H1 (cell line): ENCODE measurements around the gene CAP2. TPM values are rescaled to one million over a fixed set of nuclear protein-coding genes. Genes with fewer than 3 reads are reported as not detected.

Source experiments
- CTCF ChIA-PET: fragments of 300-600 bp; sonication (Branson Sonifier 250); formaldehyde crosslinking; loops from one replicate; lab custom pipeline; 2021; ENCODE audit not compliant: partially characterized antibody; lab: Charles Lee
- POLR2A ChIA-PET: fragments of 300-600 bp; sonication (Branson Sonifier 250); formaldehyde crosslinking; loops from one replicate; lab custom pipeline; 2021; ENCODE audit warnings: inconsistent platforms; ENCODE audit not compliant: partially characterized antibody; lab: Charles Lee
- DNase-seq, 2 experiments: peaks; one replicate each; pipeline versions ENCODE4 v3.0.0 to v3.0.0-alpha.2; 2010 to 2022; ENCODE audit warnings: low spot score in 2 of 2, low read depth in 1 of 2, mixed read lengths in 1 of 2
- FAIRE-seq: peaks from 2 replicates; lab custom pipeline; 2011; peaks lifted over from hg19 to GRCh38; lab: Jason Lieb, UNC
- H2AFZ ChIP-seq: 2 replicates; pipeline ENCODE4 v1.8.1; 2012; ENCODE audit warnings: low read length, inconsistent platforms
- H2AK5ac ChIP-seq: 2 replicates; pipeline ENCODE4 v1.6.1; 2013; ENCODE audit warnings: low read depth, low read length
- H2BK120ac ChIP-seq: replicated peaks from 2 replicates; pipeline ENCODE3; 2013; ENCODE audit warnings: low read depth, low read length, inconsistent platforms
- H2BK12ac ChIP-seq: 2 replicates; pipeline ENCODE4 v1.6.1; 2013; ENCODE audit warnings: low read depth, low read length
- H2BK15ac ChIP-seq: 2 replicates; pipeline ENCODE4 v1.6.1; 2013; ENCODE audit warnings: low read length
- H2BK20ac ChIP-seq: 2 replicates; pipeline ENCODE4 v1.6.1; 2013; ENCODE audit warnings: low read length
- H2BK5ac ChIP-seq: 2 replicates; pipeline ENCODE4 v1.6.1; 2013; ENCODE audit warnings: low read depth, low read length
- H3K14ac ChIP-seq: 2 replicates; pipeline ENCODE4 v1.6.1; 2013; ENCODE audit warnings: inconsistent platforms; ENCODE audit not compliant: insufficient read length
- H3K18ac ChIP-seq: 2 replicates; pipeline ENCODE4 v1.6.1; 2013; ENCODE audit warnings: low read length; ENCODE audit errors: extremely low read depth
- H3K23ac ChIP-seq: 2 replicates; pipeline ENCODE4 v1.6.1; 2013; ENCODE audit warnings: inconsistent platforms; ENCODE audit not compliant: insufficient read length
- H3K23me2 ChIP-seq: 2 replicates; pipeline ENCODE4 v1.6.1; 2013; ENCODE audit warnings: low read depth, low read length
- H3K27ac ChIP-seq: 2 replicates; pipeline ENCODE4 v1.6.1; 2011; ENCODE audit warnings: low read depth, low read length, inconsistent platforms
- H3K27me3 ChIP-seq, 4 experiments: replicated peaks in 1 of 4; 1 replicate in 1 of 4; 2 replicates in 3 of 4; pipeline versions ENCODE4 v1.6.1 to v1.8.1; 2011 to 2013; ENCODE audit warnings: low read length in 3 of 4, mild to moderate bottlenecking in 3 of 4, inconsistent platforms in 2 of 4, mixed read lengths in 2 of 4, moderate library complexity in 1 of 4; ENCODE audit not compliant: control insufficient read depth in 3 of 4, insufficient read depth in 3 of 4; ENCODE audit errors: extremely low read depth in 1 of 4
- H3K36me3 ChIP-seq, 4 experiments: 2 replicates each; pipeline versions ENCODE4 v1.6.1 to v1.8.1; 2011 to 2013; ENCODE audit warnings: mild to moderate bottlenecking in 4 of 4, low read length in 3 of 4, moderate library complexity in 2 of 4, control low read depth in 1 of 4, inconsistent platforms in 1 of 4; ENCODE audit not compliant: insufficient read depth in 4 of 4, control insufficient read depth in 2 of 4
- H3K4ac ChIP-seq: replicated peaks from 2 replicates; pipeline ENCODE3; 2013; ENCODE audit warnings: low read length, low read depth, mixed read lengths, inconsistent platforms; ENCODE audit not compliant: insufficient read length
- H3K4me1 ChIP-seq, 4 experiments: replicated peaks in 1 of 4; 1 replicate in 1 of 4; 2 replicates in 3 of 4; pipeline versions ENCODE4 v1.6.1 to v1.8.1; 2011 to 2013; ENCODE audit warnings: low read length in 3 of 4, inconsistent platforms in 2 of 4, mixed read lengths in 1 of 4; ENCODE audit not compliant: insufficient read depth in 4 of 4, control insufficient read depth in 3 of 4
- H3K4me2 ChIP-seq, 2 experiments: 2 replicates each; pipeline versions ENCODE4 v1.6.1 to v1.8.1; 2011 to 2013; ENCODE audit warnings: low read depth in 2 of 2, low read length in 2 of 2, control low read depth in 1 of 2, inconsistent platforms in 1 of 2, mild to moderate bottlenecking in 1 of 2; ENCODE audit not compliant: insufficient read depth in 1 of 2
- H3K4me3 ChIP-seq, 4 experiments: fragments of 200-600, 300-600 bp in 1 of 4; sonication (generic), shearing (Covaris generic), sonication (Bioruptor Twin) in 1 of 4; 2 replicates each; pipeline versions ENCODE4 v1.5.1 to v1.8.1; 2011 to 2016; ENCODE audit warnings: low read length in 4 of 4, low read depth in 3 of 4, control low read depth in 2 of 4, inconsistent platforms in 2 of 4, mild to moderate bottlenecking in 2 of 4, mixed read lengths in 1 of 4, moderate library complexity in 1 of 4; ENCODE audit not compliant: insufficient read depth in 2 of 4; ENCODE audit errors: extremely low read depth in 1 of 4
- H3K56ac ChIP-seq: replicated peaks from 2 replicates; pipeline ENCODE3; 2013; ENCODE audit warnings: low read depth, mild to moderate bottlenecking, mixed read lengths, low read length, inconsistent platforms; ENCODE audit not compliant: insufficient read length
- H3K79me1 ChIP-seq: 2 replicates; pipeline ENCODE4 v1.6.1; 2013; ENCODE audit warnings: low read depth, low read length, control low read depth
- H3K79me2 ChIP-seq, 2 experiments: 2 replicates each; pipeline versions ENCODE4 v1.6.1 to v1.8.1; 2012 to 2013; ENCODE audit warnings: low read length in 2 of 2, mild to moderate bottlenecking in 2 of 2, inconsistent platforms in 1 of 2; ENCODE audit not compliant: insufficient read depth in 2 of 2, control insufficient read depth in 1 of 2
- H3K9ac ChIP-seq, 4 experiments: replicated peaks in 1 of 4; 1 replicate in 1 of 4; 2 replicates in 3 of 4; pipeline versions ENCODE4 v1.6.1 to v1.8.1; 2011 to 2013; ENCODE audit warnings: low read depth in 3 of 4, low read length in 3 of 4, control low read depth in 2 of 4, mild to moderate bottlenecking in 2 of 4, moderate library complexity in 2 of 4, inconsistent platforms in 1 of 4; ENCODE audit errors: extremely low read depth in 1 of 4
- H3K9me3 ChIP-seq, 2 experiments: 2 replicates each; pipeline versions ENCODE4 v1.6.1 to v1.8.1; 2012 to 2013; ENCODE audit warnings: mild to moderate bottlenecking in 2 of 2, moderate library complexity in 2 of 2, control low read depth in 1 of 2, inconsistent platforms in 1 of 2, low read depth in 1 of 2, low read length in 1 of 2, mixed read lengths in 1 of 2; ENCODE audit not compliant: insufficient read depth in 2 of 2
- H4K20me1 ChIP-seq, 2 experiments: replicated peaks in 1 of 2; 2 replicates each; pipeline versions ENCODE3 to v1.8.1; 2011 to 2013; ENCODE audit warnings: inconsistent platforms in 2 of 2, low read length in 2 of 2, mild to moderate bottlenecking in 1 of 2; ENCODE audit not compliant: insufficient read depth in 2 of 2, control insufficient read depth in 1 of 2
- H4K5ac ChIP-seq: 2 replicates; pipeline ENCODE4 v1.6.1; 2013; ENCODE audit warnings: low read length, low read depth, mixed read lengths, inconsistent platforms; ENCODE audit not compliant: insufficient read length
- H4K8ac ChIP-seq: 2 replicates; pipeline ENCODE4 v1.8.0; 2013; ENCODE audit warnings: mild to moderate bottlenecking, moderate library complexity, low read length, inconsistent platforms; ENCODE audit not compliant: insufficient read depth; ENCODE audit errors: extremely low read depth
- H4K91ac ChIP-seq: replicated peaks from 2 replicates; pipeline ENCODE3; 2013; ENCODE audit warnings: low read length, mixed read lengths, inconsistent platforms; ENCODE audit not compliant: insufficient read length
- BACH1 ChIP-seq: IDR thresholded peaks from 2 replicates; pipeline ENCODE4 v1.6.1; 2012; ENCODE audit warnings: low read length, improper control_type of control experiment
- CBX8 ChIP-seq: fragments of 300-800, 300-1000 bp; sonication (generic); IDR thresholded peaks from 2 replicates; pipeline ENCODE4 v1.7.1; 2016; ENCODE audit warnings: low read depth, low read length, borderline replicate concordance
- CHD1 ChIP-seq: IDR thresholded peaks from 2 replicates; pipeline ENCODE4 v1.6.1; 2012; ENCODE audit warnings: low read depth, low read length, improper control_type of control experiment
- CREB1 ChIP-seq: IDR thresholded peaks from 2 replicates; pipeline ENCODE4 v1.6.1; 2012; ENCODE audit warnings: inconsistent platforms
- KDM1A ChIP-seq: fragments of 200-600, 300-600 bp; sonication (generic); IDR thresholded peaks from 2 replicates; pipeline ENCODE4 v1.7.1; 2016; ENCODE audit warnings: mild to moderate bottlenecking, low read length, borderline replicate concordance
- KDM5A ChIP-seq: fragments of 200-600 bp; IDR thresholded peaks from 2 replicates; pipeline ENCODE4 v1.7.1; 2012; ENCODE audit warnings: mild to moderate bottlenecking, low read length, inconsistent platforms, mixed read lengths
- POLR2AphosphoS5 ChIP-seq: IDR thresholded peaks from 2 replicates; pipeline ENCODE4 v1.6.1; 2011; ENCODE audit warnings: low read depth, low read length
- POU5F1 ChIP-seq: IDR thresholded peaks from 2 replicates; pipeline ENCODE4 v1.6.1; 2011; ENCODE audit warnings: low read depth, mild to moderate bottlenecking, low read length, moderate library complexity
- SAP30 ChIP-seq: fragments of 300-600 bp; sonication (generic); IDR thresholded peaks from 2 replicates; pipeline ENCODE4 v1.7.1; 2012; ENCODE audit warnings: low read length, moderate library complexity, mild to moderate bottlenecking, inconsistent platforms; ENCODE audit not compliant: insufficient read depth, insufficient replicate concordance
- SIN3A ChIP-seq, 2 experiments: IDR thresholded peaks in 1 of 2; conservative IDR thresholded peaks in 1 of 2; 2 replicates each; pipeline ENCODE4 v1.6.1; 2011 to 2012; ENCODE audit warnings: low read length in 2 of 2, improper control_type of control experiment in 1 of 2, low read depth in 1 of 2, mild to moderate bottlenecking in 1 of 2
- WGBS, 2 experiments: shearing (Covaris generic) in 1 of 2; methylation state at CpG; one replicate each; pipeline versions ENCODE4 v1.1.6 to v1.1.7; 2013 to 2015; ENCODE audit warnings: low lambda C conversion rate in 2 of 2, mixed read lengths in 2 of 2, inconsistent platforms in 1 of 2, low coverage in 1 of 2, missing lambda C conversion rate in 1 of 2; ENCODE audit not compliant: insufficient replicate concordance in 2 of 2, insufficient coverage in 1 of 2, insufficient read length in 1 of 2; ENCODE audit errors: extremely low coverage in 1 of 2, missing lambda C conversion rate in 1 of 2; 5-methylcytosine and 5-hydroxymethylcytosine counted together
- polyA plus RNA-seq, 7 experiments: library from polyadenylated mRNA; depleted of rRNA in 3 of 7; stranded (reverse) in 5 of 7; unstranded in 2 of 7; fragments of >200 nt in 5 of 7; fragments of 200-250 nt in 2 of 7; gene quantifications; 1 replicate in 5 of 7; 2 replicates in 1 of 7; 4 replicates in 1 of 7; pipeline versions ENCODE4 v1.2.1 to v1.2.3, GENCODE V29; 2011 to 2013; ENCODE audit warnings: missing spikeins in 2 of 7, mixed read lengths in 2 of 7
- total RNA-seq: library from RNA; stranded (reverse); fragmentation: NEBNext Ultra II Directional; extraction: Animal tissue kit (Norgen Biotek cat#: 25700); gene quantifications from 2 replicates; pipeline ENCODE4 v1.2.1, GENCODE V29; 2021
- TF ChIP-seq, protein P1 (sequence below): IDR thresholded peaks from 2 replicates; pipeline ENCODE4 v1.6.1; 2011; ENCODE audit warnings: low read length, improper control_type of control experiment

CAP2 gene
- total and polyA plus RNA-seq, 2 of the 8 experiments (the other 6 are each of a cell fraction or from before 2014, with no cell fraction given): 7.2 to 10.0 TPM

DNA sequence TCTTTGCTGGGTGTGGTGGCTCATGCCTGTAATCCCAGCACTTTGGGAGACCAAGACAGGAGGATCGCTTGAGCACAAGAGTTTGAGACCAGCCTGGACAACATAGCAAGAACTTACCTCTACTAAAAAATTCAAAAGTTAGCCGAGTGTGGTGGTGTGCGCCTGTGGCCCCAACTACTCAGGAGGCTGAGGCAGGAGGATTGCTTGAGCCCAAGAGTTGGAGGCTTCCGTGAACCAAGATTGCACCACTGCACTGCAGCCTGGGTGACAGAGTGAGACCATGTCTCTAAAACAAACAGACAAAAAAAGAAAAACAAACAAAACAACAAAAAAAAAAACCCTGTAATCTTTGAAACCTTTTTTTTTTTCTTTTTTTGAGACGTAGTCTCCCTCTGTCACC, 67.5 kb downstream of the CAP2 start:
- CTCF ChIA-PET: no interaction called here

More for the DNA sequence above, 67.5 kb downstream of the CAP2 start:
- no peak overlapping the region for H3K4ac ChIP-seq
- H3K9me3 ChIP-seq: no peaks in the 10 kb centered on the region
- WGBS, 2 experiments: 86% methylated on average over 5 of the region's 5 CpGs; no CpG with 5 or more reads in 1 of the 2 experiments
- H3K23ac ChIP-seq: no peak overlapping the region
- no peak overlapping the region for H4K91ac ChIP-seq
- H3K4me1 ChIP-seq: no peaks in the 10 kb centered on the region
- no peak overlapping the region for H4K5ac ChIP-seq
- H2BK5ac ChIP-seq: no peak overlapping the region
- no peak overlapping the region for H2AFZ ChIP-seq
- POLR2A ChIA-PET: no interaction called here
- H2AK5ac ChIP-seq: no peak overlapping the region
- H3K9ac ChIP-seq: no peak overlapping the region
- no peaks in the 10 kb centered on the region for H3K79me2 ChIP-seq
- no peaks in the 10 kb centered on the region for H3K27me3 ChIP-seq
- no peak for TF ChIP-seq SAP30
- no peak for TF ChIP-seq CHD1
- no peak for TF ChIP-seq KDM5A
- no peak for TF ChIP-seq BACH1
- no peak for TF ChIP-seq CREB1
- no peak for TF ChIP-seq POU5F1
- no peak for TF ChIP-seq SIN3A (conservative IDR thresholded peaks at IDR 0.05 in 1 of 2, IDR thresholded peaks at IDR 0.05 in 1 of 2; ENCODE audit: low read depth in 1 of 2, low read length in 2 of 2)
- TF ChIP-seq POLR2AphosphoS5: no peak
- no peak for TF ChIP-seq CBX8
- no peak for TF ChIP-seq KDM1A
- TF ChIP-seq, protein P1, sequence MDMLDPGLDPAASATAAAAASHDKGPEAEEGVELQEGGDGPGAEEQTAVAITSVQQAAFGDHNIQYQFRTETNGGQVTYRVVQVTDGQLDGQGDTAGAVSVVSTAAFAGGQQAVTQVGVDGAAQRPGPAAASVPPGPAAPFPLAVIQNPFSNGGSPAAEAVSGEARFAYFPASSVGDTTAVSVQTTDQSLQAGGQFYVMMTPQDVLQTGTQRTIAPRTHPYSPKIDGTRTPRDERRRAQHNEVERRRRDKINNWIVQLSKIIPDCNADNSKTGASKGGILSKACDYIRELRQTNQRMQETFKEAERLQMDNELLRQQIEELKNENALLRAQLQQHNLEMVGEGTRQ: no peak
- TF ChIP-seq, all 59 proteins: peak for 0
- Histone ChIP-seq H3K4me3 (no peak overlapping the region), H2BK12ac (no peak overlapping the region), H3K27ac (no peak overlapping the region), H2BK15ac (no peak overlapping the region), H3K36me3 (peaks cover 0 to 2% (median 0%) of the 10 kb centered on the region in 4 experiments; a peak in 4 of 8 replicates), H3K18ac (no peak overlapping the region), H3K4me2 (no peak overlapping the region), H2BK120ac (no peak overlapping the region), H3K14ac (no peak overlapping the region), H3K56ac (no peak overlapping the region), H3K79me1 (no peaks in the 10 kb centered on the region), H4K8ac (no peak overlapping the region), H3K23me2 (no peaks in the 10 kb centered on the region), H2BK20ac (no peak overlapping the region), H4K20me1 (no peaks in the 10 kb centered on the region)
- FAIRE-seq (no peak), DNase-seq (peak in 1 of 2 experiments; percentile 2)
